Measurements from ENCODE around the gene BICC1. TPM values are rescaled to one million over a fixed set of nuclear protein-coding genes. Genes with fewer than 3 reads are reported as not detected.
A peak's percentile ranks its signal among the peaks of the same experiment; 100 is the strongest.

BICC1 gene
- total RNA-seq, 6 donors from 2014 or later: 3.1 to 10.5 (median 3.9) TPM

GRCh38 chr10:58775960-58776567, 263.4 kb downstream of the BICC1 start:
- TF ChIP-seq CTCF (IDR thresholded peaks at IDR 0.05) (no peak), EP300 (IDR thresholded peaks at IDR 0.05) (no peak), POLR2AphosphoS5 (IDR thresholded peaks at IDR 0.05) (no peak), POLR2A (IDR thresholded peaks at IDR 0.05) (no peak)
- H3K4me3 ChIP-seq: no peak overlapping the region
- H3K36me3 ChIP-seq: no peaks in the 10 kb centered on the region
- H3K4me1 ChIP-seq: no peaks in the 10 kb centered on the region
- no peaks in the 10 kb centered on the region for H3K9me3 ChIP-seq
- ATAC-seq (ENCODE audit: low FRiP score in 2 of 2) (peak in 1 of 2 donors; percentile 64), DNase-seq (no peak)
- no peaks in the 10 kb centered on the region for H3K27me3 ChIP-seq
- no peak overlapping the region for H3K27ac ChIP-seq
- WGBS, 2 donors: 18 to 31% methylated on average over 4 of the region's 4 CpGs

GRCh38 chr10:58776568-58777318, 264.1 kb downstream of the BICC1 start:
- ATAC-seq (ENCODE audit: low FRiP score in 2 of 2) (peak in 1 of 2 donors; percentile 7), DNase-seq (no peak)
- 55 to 66% methylated on average over 5 of the region's 5 CpGs for WGBS, 2 donors
- Histone ChIP-seq H3K36me3 (no peaks in the 10 kb centered on the region), H3K4me1 (no peaks in the 10 kb centered on the region), H3K27me3 (no peaks in the 10 kb centered on the region), H3K4me3 (no peak overlapping the region), H3K9me3 (no peaks in the 10 kb centered on the region), H3K27ac (no peak overlapping the region)
- TF ChIP-seq POLR2A (IDR thresholded peaks at IDR 0.05) (no peak), EP300 (IDR thresholded peaks at IDR 0.05) (no peak), POLR2AphosphoS5 (IDR thresholded peaks at IDR 0.05) (no peak), CTCF (IDR thresholded peaks at IDR 0.05) (no peak)

- no peak overlapping the region for H3K4me3 ChIP-seq
- no peaks in the 10 kb centered on the region for H3K9me3 ChIP-seq
- WGBS, 2 donors: 55 to 61% methylated on average over 2 of the region's 2 CpGs
- no peak overlapping the region for H3K27ac ChIP-seq
- peaks cover 0 to 8% (median 2%) of the 10 kb centered on the region in 4 donors for H3K4me1 ChIP-seq
- no peaks in the 10 kb centered on the region for H3K27me3 ChIP-seq
- DNase-seq: no peak
- no peak for ATAC-seq (ENCODE audit: low FRiP score in 2 of 2)
- H3K36me3 ChIP-seq: no peaks in the 10 kb centered on the region
- TF ChIP-seq EP300 (IDR thresholded peaks at IDR 0.05) (no peak), POLR2AphosphoS5 (IDR thresholded peaks at IDR 0.05) (no peak), CTCF (IDR thresholded peaks at IDR 0.05) (no peak), POLR2A (IDR thresholded peaks at IDR 0.05) (no peak)
These were observed 266.3 kb downstream of the BICC1 start for GRCh38 chr10:58778966-58779365.

- Histone ChIP-seq H3K4me1 (peaks cover 0 to 8% (median 2%) of the 10 kb centered on the region in 4 donors), H3K9me3 (no peaks in the 10 kb centered on the region), H3K4me3 (no peak overlapping the region), H3K27ac (no peak overlapping the region), H3K36me3 (no peaks in the 10 kb centered on the region), H3K27me3 (no peaks in the 10 kb centered on the region)
- no peak for DNase-seq
- 67 to 71% methylated on average over 5 of the region's 5 CpGs for WGBS, 2 donors
- no peak for ATAC-seq (ENCODE audit: low FRiP score in 2 of 2)
- TF ChIP-seq CTCF (IDR thresholded peaks at IDR 0.05): no peak
- no peak for TF ChIP-seq POLR2AphosphoS5 (IDR thresholded peaks at IDR 0.05)
- no peak for TF ChIP-seq POLR2A (IDR thresholded peaks at IDR 0.05)
- no peak for TF ChIP-seq EP300 (IDR thresholded peaks at IDR 0.05)
These were observed 266.9 kb downstream of the BICC1 start for GRCh38 chr10:58779594-58779993.

All from upper lobe of left lung (tissue), 6 donors.